ENCODE data around the gene TIAM1.

Gene TIAM1

DNA sequence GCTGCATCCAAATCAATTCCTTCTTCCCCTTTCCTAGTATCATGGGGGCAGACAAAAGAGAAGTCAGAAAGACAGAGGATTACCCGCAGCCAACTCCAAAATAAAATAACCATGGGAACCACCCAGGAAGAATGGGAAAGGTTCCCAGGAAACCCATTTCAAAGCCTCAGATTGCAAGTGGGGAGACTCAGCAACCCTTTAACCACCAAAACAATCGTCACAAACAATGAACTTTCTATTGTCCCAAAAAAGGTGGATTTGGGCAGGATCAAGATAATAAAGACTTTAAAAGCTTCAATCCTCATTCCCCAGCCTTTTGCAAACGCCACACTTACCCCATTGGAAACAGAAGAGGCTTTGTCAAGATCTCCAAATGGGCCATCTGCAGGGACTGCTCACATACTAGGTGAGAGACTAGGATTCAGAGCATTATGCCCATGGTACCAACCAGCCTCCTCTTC, 5.1 kb downstream of the TIAM1 start:
- DNase-seq, result no peak
- intact Hi-C loops (cut with DNase I), result loop anchor here (10.0 kb wide), 1 partner anchor 124 kb away; no protein-coding TSS in a partner anchor

GRCh38 chr21:31337996-31338907, 5.8 kb downstream of the TIAM1 start:
- DNase-seq, result no peak
- intact Hi-C loops (cut with DNase I), result loop anchor here (10.0 kb wide), 1 partner anchor 123 kb away; no protein-coding TSS in a partner anchor

GRCh38 chr21:31337086-31337485, 7.0 kb downstream of the TIAM1 start:
- intact Hi-C loops (cut with DNase I), result loop anchor here (10.0 kb wide), 1 partner anchor 122 kb away; no protein-coding TSS in a partner anchor
- DNase-seq, result no peak

DNA sequence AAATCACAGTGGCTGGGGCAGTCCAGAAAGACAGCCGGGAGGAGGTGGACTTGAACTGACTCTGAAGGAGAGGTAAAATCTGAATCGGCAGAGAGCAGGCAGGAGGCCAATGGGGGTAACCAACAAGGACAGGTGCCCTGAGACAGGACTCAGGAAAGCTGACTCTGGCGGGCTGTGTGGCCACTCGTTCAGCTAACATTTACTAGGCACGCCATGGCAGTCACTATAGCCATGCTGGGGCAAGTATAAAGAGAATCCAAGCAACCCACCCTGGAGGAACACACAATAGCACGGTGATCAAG, 7.4 kb downstream of the TIAM1 start:
- no peak for DNase-seq
- intact Hi-C loops (cut with DNase I), result loop anchor here (10.0 kb wide), 1 partner anchor 122 kb away; no protein-coding TSS in a partner anchor

- intact Hi-C loops (cut with DNase I), result loop anchor here (10.0 kb wide), 1 partner anchor 121 kb away; no protein-coding TSS in a partner anchor
- peak in 25 of 42 donors; percentile 25 to 86 (median 55) for DNase-seq
These were observed 7.9 kb downstream of the TIAM1 start for GRCh38 chr21:31335957-31336738.

DNA sequence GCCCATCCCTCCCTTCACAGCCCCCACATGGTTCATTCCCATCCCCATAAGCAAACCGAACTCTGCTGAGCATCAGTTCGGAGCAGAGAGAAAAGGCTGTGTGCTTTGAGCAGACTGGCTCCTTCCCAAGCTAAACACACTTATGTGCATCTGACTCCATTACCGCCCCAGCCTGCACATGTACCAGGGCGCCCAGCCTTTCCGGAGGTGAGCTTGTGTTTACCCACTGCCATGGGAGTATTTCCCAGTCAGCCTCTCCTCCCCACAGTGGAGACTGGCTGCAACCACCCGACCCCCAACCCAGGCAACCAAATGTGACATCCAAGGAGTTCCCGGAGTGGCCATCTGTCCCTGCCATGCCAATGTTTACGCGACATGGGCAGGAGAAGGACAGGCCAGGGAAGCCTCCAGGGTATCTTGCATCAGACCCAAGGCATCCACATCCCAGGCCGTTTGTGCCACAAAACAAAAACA, 9.4 kb downstream of the TIAM1 start:
- no peak for DNase-seq
- intact Hi-C loops (cut with DNase I), result loop anchor here (10.0 kb wide), 1 partner anchor 120 kb away; no protein-coding TSS in a partner anchor

DNA sequence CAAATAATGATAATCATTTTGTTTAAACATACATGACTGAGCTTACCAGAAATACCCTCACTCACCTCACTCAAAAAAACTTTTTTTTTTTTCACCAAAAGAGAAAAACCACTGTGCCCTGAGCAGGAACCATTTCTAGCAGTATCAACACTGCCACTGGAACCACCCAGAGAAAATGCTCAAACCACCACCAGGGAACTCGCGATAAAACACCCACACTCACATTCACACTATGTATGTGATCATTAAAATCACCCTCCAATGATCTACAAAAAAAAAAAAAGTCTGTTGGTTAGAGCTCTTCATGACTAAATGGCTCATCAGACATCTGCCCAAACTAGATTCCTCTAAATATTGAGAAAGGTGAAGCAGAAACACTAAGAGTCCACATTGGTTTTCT, 11.5 kb downstream of the TIAM1 start:
- no peak for DNase-seq
- intact Hi-C loops (cut with DNase I), result loop anchor here (10.0 kb wide), 1 partner anchor 118 kb away; no protein-coding TSS in a partner anchor

DNA sequence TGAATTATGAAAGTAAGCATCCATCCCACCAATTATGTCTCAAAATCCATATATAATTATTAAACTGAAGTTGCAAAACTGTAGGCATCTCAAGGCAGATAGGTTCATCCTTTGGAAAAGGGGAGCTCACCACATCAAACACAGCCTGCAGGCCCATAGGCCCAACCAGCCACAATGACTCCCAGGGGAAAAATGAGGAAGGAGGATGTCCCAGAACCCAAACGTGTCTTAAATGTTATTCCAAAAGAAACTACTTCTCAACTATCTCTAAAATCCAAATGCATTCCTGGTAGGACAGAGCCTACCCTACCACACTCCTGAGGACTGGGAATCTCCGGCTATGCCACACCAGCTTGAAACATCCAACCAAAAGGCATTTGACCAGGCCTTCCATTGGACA, 12.8 kb downstream of the TIAM1 start:
- intact Hi-C loops (cut with DNase I), result loop anchor here (10.0 kb wide), 1 partner anchor 116 kb away; no protein-coding TSS in a partner anchor
- no peak for DNase-seq

- intact Hi-C loops (cut with DNase I), result loop anchor here (10.0 kb wide), 1 partner anchor 115 kb away; no protein-coding TSS in a partner anchor
- no peak for DNase-seq
These were observed 13.9 kb downstream of the TIAM1 start for GRCh38 chr21:31330144-31330483.

DNA sequence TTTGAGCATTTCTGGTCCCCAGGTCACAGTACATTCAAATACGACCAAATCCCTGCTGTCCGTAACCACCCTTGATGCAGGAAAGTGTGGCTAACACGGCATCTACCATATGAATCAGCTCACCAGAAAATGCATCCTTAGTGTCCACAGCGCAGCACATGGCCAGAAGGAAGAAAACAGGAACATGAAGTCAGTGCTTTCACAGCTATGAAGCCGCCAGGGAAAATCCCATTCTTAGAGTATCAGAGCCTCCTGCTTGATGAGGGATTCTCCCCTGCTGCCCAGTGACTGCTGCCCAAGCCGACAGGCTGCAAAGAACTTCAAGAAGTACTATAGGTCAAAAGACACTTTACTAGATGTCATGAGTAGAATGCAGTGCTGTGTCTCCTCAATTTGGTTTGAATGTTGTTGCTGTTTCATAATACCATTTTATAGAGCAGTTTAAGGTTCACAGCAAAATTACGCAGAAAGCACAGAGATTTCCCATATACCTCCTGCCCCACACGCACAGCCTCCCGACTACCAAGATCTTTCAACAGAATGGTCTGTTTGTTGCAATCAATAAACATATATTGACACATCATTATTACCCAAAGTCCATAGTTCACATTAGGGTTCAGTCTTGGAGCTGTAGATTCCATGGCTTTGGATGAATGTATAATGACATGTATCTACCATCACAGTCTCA, 14.5 kb downstream of the TIAM1 start:
- no peak for DNase-seq
- intact Hi-C loops (cut with DNase I), result loop anchor here (10.0 kb wide), 1 partner anchor 115 kb away; no protein-coding TSS in a partner anchor

- peak in 2 of 42 donors; percentile 22 to 55 for DNase-seq
- intact Hi-C loops (cut with DNase I), result no loop called here
These were observed 17.4 kb downstream of the TIAM1 start for GRCh38 chr21:31326522-31327242.

DNA sequence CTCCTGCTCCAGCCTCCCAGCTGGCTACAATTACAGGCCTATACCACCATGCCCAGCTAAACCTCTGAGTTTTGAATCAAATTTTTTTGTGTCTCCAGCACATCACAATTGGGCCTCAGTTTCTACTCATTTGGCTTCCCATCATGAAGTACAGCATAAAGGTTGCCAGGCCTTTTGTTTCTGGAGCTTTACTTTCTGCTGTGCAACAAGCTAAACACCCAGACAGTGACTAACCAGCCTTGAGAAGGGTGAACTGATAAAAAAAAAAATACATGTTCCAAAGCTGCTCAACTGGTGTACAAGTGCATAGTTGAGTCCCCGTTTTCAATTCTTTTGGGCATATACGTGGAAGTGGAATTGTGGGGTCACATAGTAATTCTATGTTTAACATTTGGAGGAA, 25.1 kb downstream of the TIAM1 start:
- intact Hi-C loops (cut with DNase I), result no loop called here

DNA sequence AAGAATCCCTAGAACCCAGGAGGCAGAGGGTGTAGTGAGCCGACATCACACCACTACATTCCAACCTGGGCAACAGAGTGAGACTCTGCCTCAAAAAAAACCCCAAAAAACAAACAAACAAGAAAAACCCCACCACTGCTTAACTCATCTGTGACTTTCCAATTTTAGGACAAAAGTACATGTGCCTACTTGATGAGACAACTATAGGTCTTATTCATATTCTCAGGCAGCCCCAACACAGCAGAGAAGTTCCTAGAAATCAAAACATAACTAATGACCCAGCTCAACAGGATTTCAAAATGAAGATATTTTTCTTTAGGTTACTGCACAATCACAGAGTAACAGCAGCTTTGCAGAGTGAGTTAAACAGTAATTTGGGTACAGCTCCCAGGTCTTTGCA, 26.4 kb downstream of the TIAM1 start:
- intact Hi-C loops (cut with DNase I), result no loop called here
- no peak for DNase-seq

More for the DNA sequence above, 25.1 kb downstream of the TIAM1 start:
- DNase-seq, result no peak

- intact Hi-C loops (cut with DNase I), result no loop called here
- DNase-seq, result no peak
These were observed 27.4 kb downstream of the TIAM1 start for GRCh38 chr21:31316488-31317169.

GRCh38 chr21:31316072-31316471, 28.0 kb downstream of the TIAM1 start:
- intact Hi-C loops (cut with DNase I), result no loop called here

GRCh38 chr21:31310750-31311149, 33.3 kb downstream of the TIAM1 start:
- no peak for DNase-seq

More at GRCh38 chr21:31316072-31316471, 28.0 kb downstream of the TIAM1 start:
- no peak for DNase-seq

GRCh38 chr21:31308584-31308983, 35.5 kb downstream of the TIAM1 start:
- intact Hi-C loops (cut with DNase I), result no loop called here

More at GRCh38 chr21:31310750-31311149, 33.3 kb downstream of the TIAM1 start:
- intact Hi-C loops (cut with DNase I), result no loop called here

GRCh38 chr21:31305888-31306287, 38.2 kb downstream of the TIAM1 start:
- DNase-seq, result no peak
- intact Hi-C loops (cut with DNase I), result no loop called here

More at GRCh38 chr21:31308584-31308983, 35.5 kb downstream of the TIAM1 start:
- no peak for DNase-seq
